Upper lobe of left lung (tissue), 4 donors: ENCODE results near the gene PCDHA12.

Experiments used
- CTCF ChIP-seq, 6 experiments: fragments of 450-650 bp in 4 of 6; fragments of 200-600 bp in 2 of 6; sonication (generic) in 2 of 6; IDR thresholded peaks; one replicate each; pipeline ENCODE4 v1.5.1; 2016 to 2019; ENCODE audit warnings: antibody characterized with exemption in 6 of 6
- EP300 ChIP-seq, 4 donors: sonication (generic); formaldehyde crosslinking; IDR thresholded peaks; one replicate each; pipeline ENCODE4 v1.5.1; 2017; ENCODE audit warnings: antibody characterized with exemption in 4 of 4, control low read depth in 2 of 4
- POLR2A ChIP-seq, 4 donors: fragments of 450-650 bp; IDR thresholded peaks; one replicate each; pipeline ENCODE4 v1.5.1; 2016 to 2017; ENCODE audit warnings: antibody characterized with exemption in 4 of 4, mild to moderate bottlenecking in 2 of 4
- POLR2AphosphoS5 ChIP-seq, 2 donors: sonication (generic); formaldehyde crosslinking; IDR thresholded peaks; one replicate each; pipeline ENCODE4 v1.5.1; 2017; ENCODE audit warnings: antibody characterized with exemption in 2 of 2

GRCh38 chr5:140883373-140883772 is 8.3 kb downstream of the PCDHA12 start:
- TF ChIP-seq CTCF (IDR thresholded peaks at IDR 0.05) (no peak), POLR2A (IDR thresholded peaks at IDR 0.05) (no peak), POLR2AphosphoS5 (IDR thresholded peaks at IDR 0.05) (no peak), EP300 (IDR thresholded peaks at IDR 0.05) (no peak)
